ENCODE data around the gene PKIB. TPM values are rescaled to one million over a fixed set of nuclear protein-coding genes. Genes with fewer than 3 reads are reported as not detected.
"Not testable (repeated sequence)": the region's sequence is repeated elsewhere in the genome, so short reads cannot be mapped to it uniquely, and the experiment has no call there.

The PKIB gene
- total and polyA plus RNA-seq, 8 donors, result 1.2 to 2.7 (median 2.2) TPM

- H3K4me3 ChIP-seq; H3K4me1 ChIP-seq; H3K27me3 ChIP-seq; H3K9me3 ChIP-seq; H3K36me3 ChIP-seq; DNase-seq; intact Hi-C loops (cut with DNase I): not testable (repeated sequence)
- peak; percentile 73 for ATAC-seq
- peak; percentile 25 to 36 for TF ChIP-seq CTCF (IDR thresholded peaks at IDR 0.05)
- H3K27ac ChIP-seq, result peak overlapping the region in 1 of 2 donors; percentile 48
Observed at GRCh38 chr6:122744247-122744646, 134.0 kb downstream of the PKIB start.

GRCh38 chr6:122744856-122745255, 134.7 kb downstream of the PKIB start:
- peaks cover 0 to 14% of the 10 kb centered on the region in 2 donors for H3K4me1 ChIP-seq
- H3K36me3 ChIP-seq; H3K9me3 ChIP-seq; H3K27me3 ChIP-seq; intact Hi-C loops (cut with DNase I); H3K4me3 ChIP-seq: not testable (repeated sequence)
- DNase-seq, result peak in 2 of 4 donors; percentile 66 to 71
- ATAC-seq, result peak; percentile 80
- peak overlapping the region in 1 of 2 donors; percentile 48 for H3K27ac ChIP-seq

GRCh38 chr6:122746688-122747087, 136.5 kb downstream of the PKIB start:
- no peaks in the 10 kb centered on the region for H3K27me3 ChIP-seq
- ATAC-seq, result no peak
- DNase-seq, result peak in 1 of 4 donors; percentile 50
- H3K4me1 ChIP-seq, result peaks cover 0 to 19% of the 10 kb centered on the region in 2 donors
- no peak for TF ChIP-seq CTCF (IDR thresholded peaks at IDR 0.05)
- H3K36me3 ChIP-seq, result no peaks in the 10 kb centered on the region
- H3K4me3 ChIP-seq, result no peak overlapping the region
- H3K9me3 ChIP-seq, result no peaks in the 10 kb centered on the region
- H3K27ac ChIP-seq, result no peak overlapping the region
- intact Hi-C loops (cut with DNase I), result no loop called here

GRCh38 chr6:122747573-122747972, 137.4 kb downstream of the PKIB start:
- Histone ChIP-seq H3K36me3 (no peaks in the 10 kb centered on the region), H3K9me3 (no peaks in the 10 kb centered on the region), H3K4me3 (no peak overlapping the region), H3K27ac (no peak overlapping the region), H3K4me1 (peaks cover 0 to 21% of the 10 kb centered on the region in 2 donors), H3K27me3 (no peaks in the 10 kb centered on the region)
- TF ChIP-seq CTCF (IDR thresholded peaks at IDR 0.05), result no peak
- DNase-seq (no peak), ATAC-seq (no peak)
- intact Hi-C loops (cut with DNase I), result no loop called here

GRCh38 chr6:122748945-122749344, 138.7 kb downstream of the PKIB start:
- H3K4me3 ChIP-seq; H3K27ac ChIP-seq; H3K27me3 ChIP-seq; ATAC-seq; H3K9me3 ChIP-seq; H3K36me3 ChIP-seq; DNase-seq; intact Hi-C loops (cut with DNase I): not testable (repeated sequence)
- peaks cover 0 to 24% of the 10 kb centered on the region in 2 donors for H3K4me1 ChIP-seq

GRCh38 chr6:122749451-122750050, 139.3 kb downstream of the PKIB start:
- Histone ChIP-seq H3K4me3 (no peak overlapping the region), H3K27me3 (no peaks in the 10 kb centered on the region), H3K9me3 (no peaks in the 10 kb centered on the region), H3K4me1 (peaks cover 0 to 30% of the 10 kb centered on the region in 2 donors), H3K27ac (no peak overlapping the region), H3K36me3 (no peaks in the 10 kb centered on the region)
- intact Hi-C loops (cut with DNase I), result no loop called here
- no peak for TF ChIP-seq CTCF (IDR thresholded peaks at IDR 0.05)
- DNase-seq, result no peak
- ATAC-seq, result no peak

Measured in left lung (tissue), 10 donors.